ENCODE data around the gene TBX19.
"Not testable (repeated sequence)": the region's sequence is repeated elsewhere in the genome, so short reads cannot be mapped to it uniquely, and the experiment has no call there.

Gene TBX19

DNA sequence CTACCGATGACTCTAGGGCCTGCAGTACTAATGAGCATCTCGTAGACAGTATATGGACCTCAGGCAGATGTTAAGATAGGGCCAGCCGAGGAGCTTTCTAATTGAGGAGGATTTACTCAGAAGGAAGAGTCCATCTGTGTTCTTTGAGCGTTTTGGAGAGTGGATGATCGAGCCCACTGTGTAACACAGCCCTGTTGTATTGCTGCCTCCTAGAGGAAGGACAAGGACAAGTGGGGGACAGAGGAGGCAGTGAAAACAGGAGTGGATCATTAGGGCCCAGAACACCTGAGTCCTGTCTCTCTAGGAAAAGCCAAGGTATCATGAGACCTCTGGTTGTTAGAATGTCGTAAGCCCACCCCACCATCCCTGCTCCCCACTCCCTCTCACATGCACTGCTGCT, 62.9 kb downstream of the TBX19 start:
- peak; percentile 47 for TF ChIP-seq CTCF (IDR thresholded peaks at IDR 0.05; ENCODE audit: low read depth, low read length, missing control alignments)
- no peaks in the 10 kb centered on the region for H3K36me3 ChIP-seq (replicated peaks)
- no peak overlapping the region for H3K27ac ChIP-seq
- no peaks in the 10 kb centered on the region for H3K27me3 ChIP-seq (replicated peaks)
- in situ Hi-C loops (cut with HindIII; ENCODE audit: low pct_ligation_motif_present, low sequenced_read_pairs) = no loop called here
- no peak overlapping the region for H3K4me3 ChIP-seq (ENCODE audit: low read depth, low read length)
- DNase-seq = no peak

- in situ Hi-C loops (cut with HindIII; ENCODE audit: low pct_ligation_motif_present, low sequenced_read_pairs) = no loop called here
- H3K27ac ChIP-seq = no peak overlapping the region
- no peaks in the 10 kb centered on the region for H3K27me3 ChIP-seq (replicated peaks)
- H3K36me3 ChIP-seq (replicated peaks) = no peaks in the 10 kb centered on the region
- TF ChIP-seq CTCF (IDR thresholded peaks at IDR 0.05; ENCODE audit: low read depth, low read length, missing control alignments) = no peak
- no peak for DNase-seq
- H3K4me3 ChIP-seq (ENCODE audit: low read depth, low read length) = no peak overlapping the region
Observed at GRCh38 chr1:168344517-168344916, 63.8 kb downstream of the TBX19 start.

DNA sequence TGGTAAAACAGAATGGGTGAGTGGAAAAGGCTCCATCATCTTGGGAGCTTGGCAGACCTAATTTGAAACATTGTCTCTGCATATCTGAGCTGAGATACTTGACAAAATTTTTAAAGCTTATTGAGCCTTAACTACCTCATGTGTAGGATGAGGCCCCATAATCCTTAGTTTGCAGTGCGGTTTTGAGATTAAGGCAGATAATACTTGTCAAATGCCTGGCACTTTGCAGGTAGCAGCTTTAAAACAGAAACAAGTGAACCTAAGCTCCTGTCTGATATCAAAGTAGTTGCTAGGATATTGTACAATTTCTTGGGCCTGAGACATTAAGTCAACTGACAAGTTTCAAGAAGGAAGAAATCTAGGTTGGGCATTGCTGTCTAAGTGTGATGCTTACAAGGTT, 65.3 kb downstream of the TBX19 start:
- TF ChIP-seq CTCF (IDR thresholded peaks at IDR 0.05; ENCODE audit: low read depth, low read length, missing control alignments) = no peak
- H3K27me3 ChIP-seq (replicated peaks) = no peaks in the 10 kb centered on the region
- in situ Hi-C loops (cut with HindIII; ENCODE audit: low pct_ligation_motif_present, low sequenced_read_pairs) = no loop called here
- H3K36me3 ChIP-seq (replicated peaks) = no peaks in the 10 kb centered on the region
- H3K4me3 ChIP-seq (ENCODE audit: low read depth, low read length) = no peak overlapping the region
- DNase-seq = no peak
- H3K27ac ChIP-seq = no peak overlapping the region

DNA sequence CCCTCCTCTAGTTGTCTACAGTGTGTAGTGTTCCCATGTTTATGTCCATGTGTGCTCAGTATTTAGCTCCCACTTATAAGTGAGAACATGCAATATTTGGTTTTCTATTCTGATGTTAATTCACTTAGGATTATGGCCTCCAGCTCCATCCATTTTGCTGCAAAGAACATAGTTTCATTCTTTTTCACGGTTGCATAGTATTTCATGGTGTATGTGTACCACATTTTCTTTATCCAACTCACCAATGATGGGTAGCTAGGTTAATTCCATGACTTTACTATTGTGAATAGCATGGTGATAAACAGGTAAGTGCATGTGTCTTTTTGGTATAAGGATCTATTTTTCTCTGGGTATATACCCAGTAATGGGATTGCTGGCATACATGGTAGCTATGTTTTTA, 67.0 kb downstream of the TBX19 start:
- no peak for DNase-seq
- Histone ChIP-seq H3K36me3 (replicated peaks) (no peaks in the 10 kb centered on the region), H3K27me3 (replicated peaks) (no peaks in the 10 kb centered on the region), H3K4me3 (ENCODE audit: low read depth, low read length) (no peak overlapping the region), H3K27ac (no peak overlapping the region)
- in situ Hi-C loops (cut with HindIII; ENCODE audit: low pct_ligation_motif_present, low sequenced_read_pairs) = no loop called here
- no peak for TF ChIP-seq CTCF (IDR thresholded peaks at IDR 0.05; ENCODE audit: low read depth, low read length, missing control alignments)

DNA sequence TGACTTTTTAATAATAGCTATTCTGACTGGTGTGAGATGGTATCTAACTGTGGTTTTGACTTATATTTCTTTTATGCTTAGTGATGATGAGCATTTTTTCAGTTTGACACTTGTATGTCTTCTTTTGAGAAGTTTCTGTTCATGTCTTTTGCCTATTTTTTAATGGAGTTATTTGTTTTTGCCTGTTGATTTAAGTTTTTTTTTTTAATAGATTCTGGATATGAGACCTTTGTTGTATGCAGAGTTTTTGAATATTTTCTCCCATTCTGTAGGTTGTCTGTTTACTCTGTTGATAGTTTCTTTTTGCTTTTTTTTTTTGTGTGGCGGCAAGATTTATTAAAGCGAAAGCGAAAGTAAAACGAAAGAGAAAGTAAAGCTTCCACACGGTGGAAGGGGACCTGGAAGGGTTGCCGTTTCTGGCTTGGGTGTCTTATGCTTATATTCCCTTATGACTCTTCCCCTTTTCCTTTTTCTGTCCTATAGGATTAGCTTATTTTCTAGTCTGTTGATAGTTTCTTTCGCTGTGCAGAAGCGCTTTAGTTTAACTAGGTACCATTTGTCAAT, 67.6 kb downstream of the TBX19 start:
- Histone ChIP-seq H3K27ac (no peak overlapping the region), H3K27me3 (replicated peaks) (no peaks in the 10 kb centered on the region), H3K36me3 (replicated peaks) (no peaks in the 10 kb centered on the region), H3K4me3 (ENCODE audit: low read depth, low read length) (peak overlapping the region; percentile 28)
- no peak for DNase-seq
- in situ Hi-C loops (cut with HindIII; ENCODE audit: low pct_ligation_motif_present, low sequenced_read_pairs) = no loop called here
- TF ChIP-seq CTCF (IDR thresholded peaks at IDR 0.05; ENCODE audit: low read depth, low read length, missing control alignments) = no peak

DNA sequence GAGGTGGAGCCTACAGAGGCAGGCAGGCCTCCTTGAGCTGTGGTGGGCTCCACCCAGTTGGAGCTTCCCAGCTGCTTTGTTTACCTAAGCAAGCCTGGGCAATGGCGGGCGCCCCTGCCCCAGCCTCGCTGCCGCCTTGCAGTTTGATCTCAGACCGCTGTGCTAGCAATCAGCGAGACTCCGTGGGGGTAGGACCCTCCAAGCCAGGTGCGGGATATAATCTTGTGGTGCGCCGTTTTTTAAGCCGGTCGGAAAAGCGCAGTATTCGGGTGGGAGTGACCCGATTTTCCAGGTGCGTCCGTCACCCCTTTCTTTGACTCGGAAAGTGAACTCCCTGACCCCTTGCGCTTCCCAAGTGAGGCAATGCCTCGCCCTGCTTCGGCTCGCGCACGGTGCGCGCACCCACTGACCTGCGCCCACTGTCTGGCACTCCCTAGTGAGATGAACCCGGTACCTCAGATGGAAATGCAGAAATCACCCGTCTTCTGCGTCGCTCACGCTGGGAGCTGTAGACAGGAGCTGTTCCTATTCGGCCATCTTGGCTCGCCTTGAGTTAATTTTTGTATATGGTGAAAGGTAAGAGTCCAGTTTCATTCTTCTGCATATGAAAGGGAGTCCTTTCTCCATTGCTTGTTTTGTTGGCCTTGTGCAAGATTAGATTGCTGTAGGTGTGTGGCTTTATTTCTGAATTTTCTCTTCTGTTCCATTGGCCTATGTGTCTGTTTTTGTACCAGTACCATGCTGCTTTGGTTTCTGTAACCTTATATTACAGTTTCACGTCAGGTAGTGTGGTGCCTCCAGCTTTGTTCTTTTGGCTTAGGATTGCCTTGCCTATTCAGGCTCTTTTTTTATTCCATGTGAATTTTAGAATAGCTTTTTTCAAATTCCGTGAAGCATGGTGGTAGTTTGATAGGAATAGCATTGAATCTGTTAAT, 73.9 kb downstream of the TBX19 start:
- in situ Hi-C loops (cut with HindIII; ENCODE audit: low pct_ligation_motif_present, low sequenced_read_pairs); DNase-seq; H3K27me3 ChIP-seq (replicated peaks): not testable (repeated sequence)

More for the DNA sequence above, 73.9 kb downstream of the TBX19 start:
- H3K4me3 ChIP-seq (ENCODE audit: low read depth, low read length); H3K36me3 ChIP-seq (replicated peaks); H3K27ac ChIP-seq: not testable (repeated sequence)

All from brain microvascular endothelial cell (primary cell).